Thyroid gland (tissue), 4 donors: ENCODE data around the gene SYT10. TPM values are rescaled to one million over a fixed set of nuclear protein-coding genes. Genes with fewer than 3 reads are reported as not detected.

Experiments used
- DNase-seq, 2 donors: peaks; one replicate each; pipeline ENCODE4 v3.0.0-alpha.2; 2019
- H3K27ac ChIP-seq, 3 donors: fragments of 200-600 bp; sonication (generic); 1 replicate in 2 of 3; 2 replicates in 1 of 3; pipeline ENCODE4 v1.5.1; 2016 to 2019; ENCODE audit warnings: mild to moderate bottlenecking in 1 of 3, moderate library complexity in 1 of 3
- H3K27me3 ChIP-seq: fragments of 200-600 bp; sonication (generic); one replicate; pipeline ENCODE4 v1.5.1; 2019
- H3K36me3 ChIP-seq, 2 donors: fragments of 200-600 bp; sonication (generic); one replicate each; pipeline ENCODE4 v1.5.1; 2016 to 2019
- H3K4me1 ChIP-seq, 2 donors: fragments of 200-600 bp; sonication (generic); one replicate each; pipeline ENCODE4 v1.5.1; 2017 to 2019
- H3K4me3 ChIP-seq, 3 donors: fragments of 200-600 bp; sonication (generic); replicated peaks in 1 of 3; 1 replicate in 2 of 3; 2 replicates in 1 of 3; pipeline ENCODE4 v1.5.1; 2016; ENCODE audit warnings: mild to moderate bottlenecking in 1 of 3
- H3K9me3 ChIP-seq: fragments of 200-600 bp; sonication (generic); one replicate; pipeline ENCODE4 v1.5.1; 2017
- CTCF ChIP-seq, 6 experiments: fragments of 200-600 bp in 3 of 6; fragments of 450-650 bp in 3 of 6; sonication (generic) in 3 of 6; IDR thresholded peaks; one replicate each; pipeline ENCODE4 v1.5.1; 2016 to 2019; ENCODE audit warnings: antibody characterized with exemption in 6 of 6, mild to moderate bottlenecking in 2 of 6, inconsistent platforms in 1 of 6, moderate library complexity in 1 of 6
- POLR2A ChIP-seq, 2 donors: fragments of 450-650 bp; IDR thresholded peaks; one replicate each; pipeline ENCODE4 v1.6.1; 2017; ENCODE audit warnings: antibody characterized with exemption in 2 of 2, mild to moderate bottlenecking in 2 of 2, moderate library complexity in 1 of 2
- WGBS, 2 donors: methylation state at CpG; one replicate each; pipeline ENCODE4 v1.1.5; 2017; 5-methylcytosine and 5-hydroxymethylcytosine counted together
- intact Hi-C: fragments of 100-400 bp; cut with DNase I; formaldehyde crosslinking; loops from one replicate; pipeline ENCODE4 v1.15.1; 2023
- total RNA-seq, 4 donors: library from RNA; depleted of rRNA; stranded (reverse); fragments of >200 nt; gene quantifications; one replicate each; pipeline ENCODE4 v1.2.3, GENCODE V29; 2016

The SYT10 gene
- total RNA-seq, 4 donors from 2014 or later: not detected

GRCh38 chr12:33438851-33439586 lies 600 bp downstream of the SYT10 start:
- TF ChIP-seq POLR2A (IDR thresholded peaks at IDR 0.05): no peak
- no peak for TF ChIP-seq CTCF (IDR thresholded peaks at IDR 0.05)
- no peaks in the 10 kb centered on the region for H3K9me3 ChIP-seq
- peak overlapping the region in 1 of 3 donors; percentile 27 for H3K4me3 ChIP-seq
- H3K36me3 ChIP-seq: no peaks in the 10 kb centered on the region
- H3K27ac ChIP-seq: no peak overlapping the region
- no peaks in the 10 kb centered on the region for H3K27me3 ChIP-seq
- 2% methylated on average over 48 of the region's 68 CpGs for WGBS, 2 donors
- intact Hi-C loops: no loop called here
- DNase-seq: no peak
- H3K4me1 ChIP-seq: peaks cover 0 to 9% of the 10 kb centered on the region in 2 donors

GRCh38 chr12:33438025-33438772 lies 1.4 kb downstream of the SYT10 start:
- no peak for DNase-seq
- TF ChIP-seq CTCF (IDR thresholded peaks at IDR 0.05) (no peak), POLR2A (IDR thresholded peaks at IDR 0.05) (no peak)
- Histone ChIP-seq H3K27ac (no peak overlapping the region), H3K4me1 (peaks cover 0 to 9% of the 10 kb centered on the region in 2 donors), H3K27me3 (no peaks in the 10 kb centered on the region), H3K4me3 (no peak overlapping the region), H3K9me3 (no peaks in the 10 kb centered on the region), H3K36me3 (no peaks in the 10 kb centered on the region)
- 9 to 10% methylated on average over 28 of the region's 28 CpGs for WGBS, 2 donors
- intact Hi-C loops: no loop called here

- H3K4me3 ChIP-seq: no peak overlapping the region
- no peak for TF ChIP-seq CTCF (IDR thresholded peaks at IDR 0.05)
- TF ChIP-seq POLR2A (IDR thresholded peaks at IDR 0.05): no peak
- H3K27ac ChIP-seq: no peak overlapping the region
- 32 to 43% methylated on average over 7 of the region's 7 CpGs for WGBS, 2 donors
- no peaks in the 10 kb centered on the region for H3K9me3 ChIP-seq
- DNase-seq: no peak
- intact Hi-C loops: no loop called here
- no peaks in the 10 kb centered on the region for H3K36me3 ChIP-seq
- no peaks in the 10 kb centered on the region for H3K27me3 ChIP-seq
- H3K4me1 ChIP-seq: peaks cover 0 to 9% of the 10 kb centered on the region in 2 donors
Measured at GRCh38 chr12:33437598-33437997, 2.0 kb downstream of the SYT10 start.

- Histone ChIP-seq H3K27ac (no peak overlapping the region), H3K4me1 (no peaks in the 10 kb centered on the region), H3K27me3 (no peaks in the 10 kb centered on the region), H3K36me3 (no peaks in the 10 kb centered on the region), H3K9me3 (no peaks in the 10 kb centered on the region), H3K4me3 (no peak overlapping the region)
- intact Hi-C loops: no loop called here
- TF ChIP-seq CTCF (IDR thresholded peaks at IDR 0.05) (no peak), POLR2A (IDR thresholded peaks at IDR 0.05) (no peak)
- no peak for DNase-seq
Measured at GRCh38 chr12:33432992-33433391, 6.6 kb downstream of the SYT10 start.

GRCh38 chr12:33431648-33432047 lies 8.0 kb downstream of the SYT10 start:
- no peak for DNase-seq
- WGBS, 2 donors: 98 to 100% methylated on average over 1 of the region's 1 CpG
- H3K9me3 ChIP-seq: no peaks in the 10 kb centered on the region
- intact Hi-C loops: no loop called here
- H3K4me3 ChIP-seq: no peak overlapping the region
- H3K27me3 ChIP-seq: no peaks in the 10 kb centered on the region
- H3K27ac ChIP-seq: no peak overlapping the region
- H3K36me3 ChIP-seq: no peaks in the 10 kb centered on the region
- no peak for TF ChIP-seq CTCF (IDR thresholded peaks at IDR 0.05)
- no peak for TF ChIP-seq POLR2A (IDR thresholded peaks at IDR 0.05)
- no peaks in the 10 kb centered on the region for H3K4me1 ChIP-seq
